Ectodermal cell (in vitro differentiated cells): Measurements from ENCODE around the gene GALNT13.

Experiments used
- H3K27ac ChIP-seq: 2 replicates; pipeline ENCODE4 v1.7.0; 2013; ENCODE audit warnings: mild to moderate bottlenecking, low read depth, low read length; ENCODE audit not compliant: insufficient read depth, poor library complexity, severe bottlenecking
- H3K27me3 ChIP-seq: 2 replicates; pipeline ENCODE4 v1.7.0; 2013; ENCODE audit warnings: mild to moderate bottlenecking, low read length; ENCODE audit not compliant: insufficient read depth, control insufficient read depth, poor library complexity, severe bottlenecking
- H3K36me3 ChIP-seq: one replicate; pipeline ENCODE4 v1.7.0; 2013; ENCODE audit warnings: low read length; ENCODE audit not compliant: control insufficient read depth, insufficient read depth
- H3K4me1 ChIP-seq: one replicate; pipeline ENCODE4 v1.7.0; 2013; ENCODE audit warnings: low read length; ENCODE audit not compliant: control insufficient read depth, insufficient read depth
- H3K4me3 ChIP-seq: 2 replicates; pipeline ENCODE4 v1.7.0; 2013; ENCODE audit warnings: low read depth, low read length, control low read depth; ENCODE audit not compliant: insufficient read depth
- H3K9me3 ChIP-seq: 2 replicates; pipeline ENCODE4 v1.7.0; 2013; ENCODE audit warnings: mild to moderate bottlenecking, low read length, moderate library complexity; ENCODE audit not compliant: control insufficient read depth
- WGBS, 2 experiments: methylation state at CpG; one replicate each; pipeline ENCODE4 v1.1.7; 2013; ENCODE audit warnings: missing lambda C conversion rate in 2 of 2; 5-methylcytosine and 5-hydroxymethylcytosine counted together

Gene GALNT13

GRCh38 chr2:154425994-154426393 is 554.3 kb downstream of the GALNT13 start:
- Histone ChIP-seq H3K36me3 (no peaks in the 10 kb centered on the region), H3K27me3 (no peaks in the 10 kb centered on the region), H3K4me1 (no peaks in the 10 kb centered on the region), H3K4me3 (no peak overlapping the region), H3K27ac (no peak overlapping the region), H3K9me3 (no peaks in the 10 kb centered on the region)
- 90 to 97% methylated on average over 2 of the region's 2 CpGs for WGBS, 2 experiments

DNA sequence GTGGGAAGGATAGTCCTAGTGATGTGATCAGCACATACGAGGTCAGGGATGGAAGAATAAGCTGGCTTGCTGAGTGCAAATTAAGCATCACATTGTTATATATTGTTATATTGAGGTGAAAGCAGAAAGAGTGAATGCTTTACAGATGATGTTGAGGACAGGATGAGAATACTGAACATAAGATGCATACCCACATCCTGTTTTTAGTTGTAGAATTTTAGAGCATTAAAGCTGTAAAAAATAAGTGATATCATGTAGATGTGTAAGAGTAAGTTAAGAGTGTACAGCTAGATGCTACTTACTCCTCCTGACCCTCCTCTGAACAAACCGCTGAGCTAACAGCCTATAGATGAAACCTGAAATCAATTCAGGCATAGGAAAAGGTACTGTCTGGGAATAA is 555.7 kb downstream of the GALNT13 start:
- no peak overlapping the region for H3K4me3 ChIP-seq
- no peaks in the 10 kb centered on the region for H3K36me3 ChIP-seq
- no peaks in the 10 kb centered on the region for H3K4me1 ChIP-seq
- H3K27me3 ChIP-seq, result no peaks in the 10 kb centered on the region
- no peaks in the 10 kb centered on the region for H3K9me3 ChIP-seq
- H3K27ac ChIP-seq, result no peak overlapping the region
- WGBS, 2 experiments, result 98 to 100% methylated on average over 2 of the region's 2 CpGs

GRCh38 chr2:154428022-154428421 is 556.3 kb downstream of the GALNT13 start:
- H3K27ac ChIP-seq, result no peak overlapping the region
- H3K4me3 ChIP-seq, result no peak overlapping the region
- WGBS, 2 experiments, result 93 to 97% methylated on average over 7 of the region's 8 CpGs
- H3K9me3 ChIP-seq, result no peaks in the 10 kb centered on the region
- no peaks in the 10 kb centered on the region for H3K27me3 ChIP-seq
- no peaks in the 10 kb centered on the region for H3K36me3 ChIP-seq
- H3K4me1 ChIP-seq, result no peaks in the 10 kb centered on the region

- H3K27ac ChIP-seq, result no peak overlapping the region
- no peaks in the 10 kb centered on the region for H3K27me3 ChIP-seq
- no peaks in the 10 kb centered on the region for H3K9me3 ChIP-seq
- H3K36me3 ChIP-seq, result no peaks in the 10 kb centered on the region
- H3K4me3 ChIP-seq, result no peak overlapping the region
- no peaks in the 10 kb centered on the region for H3K4me1 ChIP-seq
Measured at GRCh38 chr2:154433010-154433409, 561.3 kb downstream of the GALNT13 start.

GRCh38 chr2:154437104-154437503 is 565.4 kb downstream of the GALNT13 start:
- WGBS, 2 experiments, result 75 to 83% methylated on average over 6 to 8 of the region's 8 CpGs
- Histone ChIP-seq H3K27me3 (no peaks in the 10 kb centered on the region), H3K9me3 (no peaks in the 10 kb centered on the region), H3K4me3 (no peak overlapping the region), H3K36me3 (no peaks in the 10 kb centered on the region), H3K27ac (no peak overlapping the region), H3K4me1 (no peaks in the 10 kb centered on the region)

DNA sequence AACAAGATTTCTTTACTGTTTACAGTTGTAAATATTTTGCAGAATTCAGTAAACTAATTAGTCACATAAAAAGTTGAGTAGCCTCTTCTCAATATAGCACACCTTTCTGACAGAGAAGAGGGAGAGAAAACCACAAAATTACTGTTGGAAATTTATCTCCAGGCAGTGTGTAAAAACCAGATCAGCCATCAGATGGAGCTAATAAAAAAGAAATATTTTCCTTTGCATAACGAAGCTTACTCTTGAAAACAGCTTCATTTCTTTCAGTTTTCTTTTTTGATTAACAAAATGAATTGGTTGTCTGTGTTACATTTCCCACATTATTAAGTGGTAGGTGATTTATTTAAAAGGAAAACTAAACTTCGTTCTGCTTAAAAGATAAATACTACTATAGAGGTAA is 567.4 kb downstream of the GALNT13 start:
- no peaks in the 10 kb centered on the region for H3K27me3 ChIP-seq
- H3K9me3 ChIP-seq, result no peaks in the 10 kb centered on the region
- H3K4me3 ChIP-seq, result no peak overlapping the region
- no peaks in the 10 kb centered on the region for H3K36me3 ChIP-seq
- no peak overlapping the region for H3K27ac ChIP-seq
- no peaks in the 10 kb centered on the region for H3K4me1 ChIP-seq
- no CpG with 5 or more reads among the region's 2 CpGs for whole genome bisulfite sequencing, 2 experiments

- no peaks in the 10 kb centered on the region for H3K36me3 ChIP-seq
- H3K27ac ChIP-seq, result no peak overlapping the region
- no peaks in the 10 kb centered on the region for H3K4me1 ChIP-seq
- no peak overlapping the region for H3K4me3 ChIP-seq
- H3K9me3 ChIP-seq, result no peaks in the 10 kb centered on the region
- H3K27me3 ChIP-seq, result no peaks in the 10 kb centered on the region
Measured at GRCh38 chr2:154443919-154444318, 572.2 kb downstream of the GALNT13 start.

- no peaks in the 10 kb centered on the region for H3K4me1 ChIP-seq
Measured at GRCh38 chr2:154446324-154446723, 574.6 kb downstream of the GALNT13 start.

DNA sequence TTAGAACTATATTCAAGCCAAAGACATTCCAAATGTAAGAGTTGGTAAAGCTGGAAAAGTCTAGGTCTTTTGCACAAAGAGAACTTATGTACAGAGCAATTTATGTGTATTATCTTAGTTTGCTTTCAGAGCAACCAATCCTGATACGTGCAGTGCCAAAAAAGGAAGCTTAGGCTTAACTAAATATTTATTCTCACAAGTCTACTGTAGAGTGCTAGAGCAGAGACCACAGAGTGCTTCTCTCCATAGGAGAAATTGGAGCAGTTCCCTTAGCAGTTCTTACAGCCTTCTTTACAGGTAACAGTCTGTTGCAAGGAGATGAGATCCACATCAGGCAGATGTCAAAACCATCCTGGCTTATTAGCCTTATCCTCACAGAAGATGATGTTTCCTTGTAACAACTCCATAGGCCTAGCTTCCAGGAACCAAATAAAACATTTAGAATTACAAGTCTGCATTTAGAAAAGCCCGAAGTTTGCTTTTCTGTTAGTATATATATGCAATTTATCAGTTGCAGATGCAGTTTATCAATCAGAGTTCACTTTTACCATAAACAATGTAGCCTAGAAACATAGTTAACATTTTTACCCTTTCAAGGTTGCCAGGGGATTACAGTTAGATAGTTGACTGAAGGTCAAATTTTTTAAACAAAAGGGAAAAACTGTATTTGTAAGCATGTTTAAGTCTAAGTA is 576.2 kb downstream of the GALNT13 start:
- Histone ChIP-seq H3K36me3 (no peaks in the 10 kb centered on the region), H3K27ac (no peak overlapping the region), H3K4me1 (no peaks in the 10 kb centered on the region), H3K27me3 (no peaks in the 10 kb centered on the region), H3K9me3 (no peaks in the 10 kb centered on the region), H3K4me3 (no peak overlapping the region)
- 85 to 100% methylated on average over 1 of the region's 2 CpGs for WGBS, 2 experiments

More at GRCh38 chr2:154446324-154446723, 574.6 kb downstream of the GALNT13 start:
- Histone ChIP-seq H3K36me3 (no peaks in the 10 kb centered on the region), H3K4me3 (no peak overlapping the region), H3K9me3 (no peaks in the 10 kb centered on the region), H3K27me3 (no peaks in the 10 kb centered on the region), H3K27ac (no peak overlapping the region)
- 90 to 92% methylated on average over 1 to 2 of the region's 2 CpGs for WGBS, 2 experiments

DNA sequence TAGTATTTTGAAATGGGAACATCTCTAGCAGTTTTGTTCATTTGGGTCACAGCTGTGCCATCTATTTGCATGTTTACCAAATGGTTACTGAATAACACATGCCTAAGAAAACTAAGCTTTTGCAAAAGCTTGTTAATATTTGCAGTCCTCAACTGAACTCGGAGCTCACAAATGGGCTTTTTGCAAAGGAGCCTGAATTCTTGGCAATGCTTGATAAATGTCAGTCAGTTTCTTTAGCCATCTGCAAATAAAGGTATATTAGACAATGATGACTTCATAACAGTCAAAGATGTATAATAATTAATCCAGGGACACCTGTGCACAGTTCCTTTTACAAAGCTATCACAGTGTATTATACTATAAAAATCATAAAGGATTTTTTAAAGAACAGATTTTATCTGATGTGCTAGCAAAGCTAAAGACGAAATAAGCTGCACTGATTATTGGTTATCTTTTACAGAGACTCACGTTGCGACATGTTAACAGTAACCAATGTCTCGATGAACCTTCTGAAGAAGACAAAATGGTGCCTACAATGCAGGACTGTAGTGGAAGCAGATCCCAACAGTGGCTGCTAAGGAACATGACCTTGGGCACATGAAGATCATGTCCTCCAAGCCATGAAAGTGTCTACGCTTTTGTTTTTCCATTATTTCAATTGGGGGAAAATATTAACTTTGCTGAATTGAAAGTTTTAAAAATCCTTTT is 578.4 kb downstream of the GALNT13 start:
- Histone ChIP-seq H3K27me3 (no peaks in the 10 kb centered on the region), H3K4me1 (no peaks in the 10 kb centered on the region), H3K9me3 (no peaks in the 10 kb centered on the region), H3K36me3 (no peaks in the 10 kb centered on the region), H3K4me3 (no peak overlapping the region), H3K27ac (no peak overlapping the region)
- WGBS, 2 experiments, result 79 to 80% methylated on average over 6 of the region's 6 CpGs
